Vagina (tissue), 2 donors: Measurements from ENCODE around the gene TFDP2.

Source experiments
- CTCF ChIP-seq, 3 experiments: fragments of 450-650 bp in 2 of 3; fragments of 200-600 bp in 1 of 3; sonication (generic) in 1 of 3; IDR thresholded peaks; one replicate each; pipeline ENCODE4 v1.5.1; 2017 to 2019; ENCODE audit warnings: antibody characterized with exemption in 3 of 3, mild to moderate bottlenecking in 2 of 3, moderate library complexity in 2 of 3
- POLR2A ChIP-seq, 2 donors: fragments of 450-650 bp; IDR thresholded peaks; one replicate each; pipeline ENCODE4 v1.6.1; 2017; ENCODE audit warnings: antibody characterized with exemption in 2 of 2, mild to moderate bottlenecking in 2 of 2, moderate library complexity in 2 of 2

DNA sequence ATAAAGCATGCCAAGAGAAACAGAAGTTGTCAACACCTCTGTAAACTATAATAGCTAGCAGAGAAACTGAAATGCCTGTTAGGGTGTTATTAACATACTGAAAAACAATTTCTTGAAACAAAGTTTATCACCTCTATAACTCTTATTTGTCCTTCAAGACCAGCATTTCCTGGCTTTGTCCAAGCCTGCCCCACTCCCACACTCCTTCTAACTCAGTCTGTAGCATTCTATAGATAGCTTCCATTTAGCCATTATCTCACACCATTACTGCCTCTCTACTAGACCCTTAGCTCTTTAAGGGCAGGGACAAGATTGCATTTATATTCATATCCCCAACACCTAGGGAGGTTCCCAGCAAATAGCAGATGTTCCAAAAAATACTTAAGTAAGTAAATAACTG, 39.5 kb upstream of the TFDP2 start:
- no peak for TF ChIP-seq POLR2A (IDR thresholded peaks at IDR 0.05)
- no peak for TF ChIP-seq CTCF (IDR thresholded peaks at IDR 0.05)
